A549 (cell line): ENCODE results near the gene LMOD1. TPM values are rescaled to one million over a fixed set of nuclear protein-coding genes. Genes with fewer than 3 reads are reported as not detected.
"Not testable (repeated sequence)": the region's sequence is repeated elsewhere in the genome, so short reads cannot be mapped to it uniquely, and the experiment has no call there.

ENCODE experiments used
- ATAC-seq, 2 experiments: fragments of 200-7000 bp in 1 of 2; fragments of >200 bp in 1 of 2; cut with Nextera tagmentation in 1 of 2; cut with Tn5 transposase in 1 of 2; 3 replicates each; pipeline versions ENCODE4 v1.8.0 to v1.9.1; 2018 to 2020; ENCODE audit warnings: mild to moderate bottlenecking in 1 of 2, moderate library complexity in 1 of 2
- CTCF ChIA-PET: fragments of 300-600 bp; sonication (Branson Sonifier 250); formaldehyde crosslinking; extraction: SDS; loops from one replicate; lab custom pipeline; 2021; ENCODE audit warnings: antibody characterized with exemption, inconsistent platforms; lab: Yijun Ruan, JAX
- POLR2A ChIA-PET: fragments of 350-600 bp; formaldehyde crosslinking; extraction: SDS; loops from one replicate; lab custom pipeline; 2021; ENCODE audit warnings: antibody characterized with exemption, inconsistent platforms; lab: Yijun Ruan, JAX
- DNase-seq, 2 experiments: peaks; one replicate each; pipeline versions ENCODE4 v3.0.0 to v3.0.0-alpha.2; 2011 to 2016; ENCODE audit warnings: low read depth in 1 of 2, low spot score in 1 of 2
- FAIRE-seq: peaks from 2 replicates; lab custom pipeline; 2011; peaks lifted over from hg19 to GRCh38; lab: Jason Lieb, UNC
- H3K27ac ChIP-seq, 2 experiments: fragments of >200 bp; sonication (Bioruptor Twin); formaldehyde crosslinking; 3 replicates each; pipeline ENCODE4 v1.5.1; 2016 to 2017
- H3K4me1 ChIP-seq: fragments of >200 bp; sonication (Bioruptor Twin); formaldehyde crosslinking; 3 replicates; pipeline ENCODE4 v1.6.1; 2016
- H3K4me2 ChIP-seq: fragments of >200 bp; sonication (Bioruptor Twin); formaldehyde crosslinking; 3 replicates; pipeline ENCODE4 v1.6.1; 2016
- H3K4me3 ChIP-seq: fragments of >200 bp; sonication (Bioruptor Twin); formaldehyde crosslinking; 3 replicates; pipeline ENCODE4 v1.5.1; 2016
- H3K9me3 ChIP-seq: fragments of >200 bp; sonication (Bioruptor Twin); formaldehyde crosslinking; 3 replicates; pipeline ENCODE4 v1.6.1; 2016
- BCL3 ChIP-seq: fragments of >200 bp; sonication (Bioruptor Twin); formaldehyde crosslinking; IDR thresholded peaks from 3 replicates; pipeline ENCODE4 v1.6.1; 2016
- BHLHE40 ChIP-seq: IDR thresholded peaks from 2 replicates; pipeline ENCODE4 v1.6.1; 2012; ENCODE audit warnings: low read depth, low read length, inconsistent platforms
- CHD4 ChIP-seq: fragments of 200-600 bp; sonication (generic); IDR thresholded peaks from 2 replicates; pipeline ENCODE4 v1.6.1; 2016; ENCODE audit warnings: antibody characterized with exemption, mild to moderate bottlenecking, borderline replicate concordance
- CTCF ChIP-seq: fragments of >200 bp; sonication (Bioruptor Twin); formaldehyde crosslinking; IDR thresholded peaks from 3 replicates; pipeline ENCODE4 v1.5.1; 2016
- E2F6 ChIP-seq: IDR thresholded peaks from 2 replicates; pipeline ENCODE4 v1.6.1; 2012; ENCODE audit warnings: low read depth, borderline replicate concordance
- ELK1 ChIP-seq: fragments of 150-350 bp; IDR thresholded peaks from 2 replicates; pipeline ENCODE4 v1.6.1; 2014; ENCODE audit warnings: low read depth, mild to moderate bottlenecking, low read length
- EP300 ChIP-seq, 2 experiments: fragments of >200 bp; sonication (Bioruptor Twin); formaldehyde crosslinking; IDR thresholded peaks; 2 replicates in 1 of 2; 3 replicates in 1 of 2; pipeline ENCODE4 v1.6.1; 2016 to 2017
- ESRRA ChIP-seq: fragments of 150-350 bp; IDR thresholded peaks from 2 replicates; pipeline ENCODE4 v1.6.1; 2014; ENCODE audit warnings: mild to moderate bottlenecking, low read length, borderline replicate concordance
- GATA3 ChIP-seq: IDR thresholded peaks from 2 replicates; pipeline ENCODE4 v1.6.1; 2012; ENCODE audit warnings: borderline replicate concordance
- HMGXB4 ChIP-seq: fragments of 250-450 bp; sonication (Bioruptor Pico); IDR thresholded peaks from 2 replicates; pipeline ENCODE4 v1.5.0; 2021; ENCODE audit warnings: mild to moderate bottlenecking, moderate library complexity, borderline replicate concordance
- HOXB13 ChIP-seq: fragments of 250-450 bp; sonication (Bioruptor Pico); IDR thresholded peaks from 2 replicates; pipeline ENCODE4 v1.5.0; 2020; ENCODE audit warnings: low read depth, mild to moderate bottlenecking, moderate library complexity
- HOXB5 ChIP-seq: fragments of 250-450 bp; sonication (Bioruptor Pico); IDR thresholded peaks from 2 replicates; pipeline ENCODE4 v1.5.0; 2020; ENCODE audit warnings: mild to moderate bottlenecking, moderate library complexity
- JUNB ChIP-seq: fragments of >200 bp; sonication (Bioruptor Twin); formaldehyde crosslinking; IDR thresholded peaks from 2 replicates; pipeline ENCODE4 v1.6.1; 2016
- MAFK ChIP-seq: fragments of 450-650 bp; IDR thresholded peaks from 2 replicates; pipeline ENCODE4 v1.6.1; 2014; ENCODE audit not compliant: partially characterized antibody
- MYC ChIP-seq: IDR thresholded peaks from 2 replicates; pipeline ENCODE4 v1.6.1; 2012; ENCODE audit warnings: mild to moderate bottlenecking, inconsistent platforms, low read length, improper control_type of control experiment, borderline replicate concordance
- RARB ChIP-seq: fragments of 250-450 bp; sonication (Bioruptor Pico); IDR thresholded peaks from 2 replicates; pipeline ENCODE4 v1.8.0; 2021; ENCODE audit warnings: mild to moderate bottlenecking, moderate library complexity
- RNF2 ChIP-seq: fragments of 200-600 bp; sonication (generic); IDR thresholded peaks from 2 replicates; pipeline ENCODE4 v1.6.1; 2016; ENCODE audit warnings: low read depth, mild to moderate bottlenecking, antibody characterized with exemption, moderate library complexity, borderline replicate concordance
- SREBF2 ChIP-seq: fragments of 450-650 bp; IDR thresholded peaks from 2 replicates; pipeline ENCODE4 v1.6.1; 2014; ENCODE audit warnings: mild to moderate bottlenecking, moderate library complexity
- TP53 ChIP-seq: fragments of 250-450 bp; sonication (Bioruptor Pico); IDR thresholded peaks from 2 replicates; pipeline ENCODE4 v1.5.0; 2021; ENCODE audit warnings: mild to moderate bottlenecking, moderate library complexity
- ZNF302 ChIP-seq: fragments of 250-450 bp; sonication (Bioruptor Pico); IDR thresholded peaks from 2 replicates; pipeline ENCODE4 v1.9.0; 2021; ENCODE audit warnings: inconsistent platforms, mild to moderate bottlenecking, moderate library complexity
- WGBS: methylation state at CpG from one replicate; pipeline ENCODE4 v1.1.6; 2017; ENCODE audit errors: missing lambda C conversion rate; 5-methylcytosine and 5-hydroxymethylcytosine counted together
- polyA plus RNA-seq, 4 experiments: library from polyadenylated mRNA; depleted of rRNA in 3 of 4; stranded (reverse); fragments of >200 nt; fragmentation: RNase III in 1 of 4; extraction: RNeasy Plus Mini Kit Qiagen cat#74134 plus additional on column Dnase treatment in 1 of 4; gene quantifications; 2 replicates in 3 of 4; 3 replicates in 1 of 4; pipeline ENCODE4 v1.2.3, GENCODE V29; 2011 to 2017

Gene LMOD1
- polyA plus RNA-seq, 2 of the 4 experiments (the other 2 are of a cell fraction) = not detected

- TF ChIP-seq HOXB5 = no peak
Measured at GRCh38 chr1:201968202-201968925, 22.0 kb upstream of the LMOD1 start (continued).

GRCh38 chr1:201966171-201966570 is 19.8 kb upstream of the LMOD1 start:
- TF ChIP-seq BHLHE40 (no peak), RARB (CRISPR knock-in tag) (no peak), BCL3 (no peak), ESRRA (no peak), MYC (no peak), TP53 (CRISPR knock-in tag) (no peak), CHD4 (no peak), JUNB (no peak), CTCF (no peak), MAFK (no peak)
- FAIRE-seq (no peak), ATAC-seq (no peak), DNase-seq (no peak)
- WGBS = 91% methylated on average over 5 of the region's 5 CpGs
- ChIA-PET CTCF (interaction anchor here (1.4 to 32.7 kb wide), 4 partner anchors 6 to 70 kb away, joined by 3 to 855 read pairs (median 16); partner anchors contain the start of gene SHISA4), POLR2A (interaction anchor here (1.6 kb wide), 1 partner anchor 11 kb away, joined by 5 read pairs; the partner anchor contains the start of gene TIMM17A)
- H3K9me3 ChIP-seq = no peaks in the 10 kb centered on the region
- no peak overlapping the region for H3K4me3 ChIP-seq
- H3K27ac ChIP-seq = no peak overlapping the region
- H3K4me2 ChIP-seq = no peak overlapping the region
- H3K4me1 ChIP-seq = no peaks in the 10 kb centered on the region

GRCh38 chr1:201964261-201964660 is 17.9 kb upstream of the LMOD1 start:
- 79% methylated on average over 1 of the region's 1 CpG for WGBS
- TF ChIP-seq ESRRA (no peak), GATA3 (no peak), HOXB13 (CRISPR knock-in tag) (no peak), SREBF2 (no peak), BHLHE40 (no peak), MAFK (no peak), ZNF302 (CRISPR knock-in tag) (no peak), JUNB (no peak), RNF2 (no peak), EP300 (IDR thresholded peaks at IDR 0.05) (no peak), HMGXB4 (CRISPR knock-in tag) (no peak), ELK1 (no peak), E2F6 (no peak)
- no peaks in the 10 kb centered on the region for H3K9me3 ChIP-seq

GRCh38 chr1:201962382-201962781 is 16.0 kb upstream of the LMOD1 start:
- CTCF ChIA-PET = interaction anchor here (1.0 to 32.7 kb wide), 9 partner anchors 8 to 85 kb away, joined by 3 to 855 read pairs (median 3); partner anchors contain the start of gene SHISA4
- WGBS = 96% methylated on average over 10 of the region's 10 CpGs

More at GRCh38 chr1:201964261-201964660, 17.9 kb upstream of the LMOD1 start:
- ChIA-PET CTCF (interaction anchor here (1.0 to 32.7 kb wide), 7 partner anchors 8 to 434 kb away, joined by 3 to 855 read pairs (median 6); partner anchors contain the start of genes ELF3 and SHISA4), POLR2A (interaction anchor here (0.6 kb wide), 1 partner anchor 1294 kb away, joined by 3 read pairs; no protein-coding TSS in a partner anchor)
- FAIRE-seq = no peak
- Histone ChIP-seq H3K27ac (no peak overlapping the region), H3K4me1 (no peaks in the 10 kb centered on the region), H3K4me2 (no peak overlapping the region), H3K4me3 (no peak overlapping the region)
- no peak for DNase-seq
- no peak for ATAC-seq

More at GRCh38 chr1:201962382-201962781, 16.0 kb upstream of the LMOD1 start:
- H3K9me3 ChIP-seq, POLR2A ChIA-PET, FAIRE-seq, H3K4me2 ChIP-seq, H3K4me3 ChIP-seq, ATAC-seq, H3K27ac ChIP-seq, DNase-seq, H3K4me1 ChIP-seq: not testable (repeated sequence)
